Activated CD8-positive, alpha-beta T cell treated with anti-CD3 and anti-CD28 coated beads, Interleukin-2, amount 10 ng/mL, durations not matched to agents 7 days and 5 days (primary cell): ENCODE results near the gene NOS1AP. TPM values are rescaled to one million over a fixed set of nuclear protein-coding genes. Genes with fewer than 3 reads are reported as not detected.
"Not testable (repeated sequence)": the region's sequence is repeated elsewhere in the genome, so short reads cannot be mapped to it uniquely, and the experiment has no call there.

Experiments
- ATAC-seq: fragments of 150-1000 bp; cut with Tn5 transposase; one replicate; pipeline ENCODE4 v1.10.0; 2021; ENCODE audit warnings: moderate library complexity
- CTCF ChIA-PET: fragments of 350-600 bp; sonication (Branson Sonifier 250); formaldehyde crosslinking; loops from one replicate; lab custom pipeline; 2021; ENCODE audit warnings: antibody characterized with exemption; lab: Charles Lee
- POLR2A ChIA-PET: fragments of 350-600 bp; sonication (Branson Sonifier 250); formaldehyde crosslinking; loops from one replicate; lab custom pipeline; 2021; ENCODE audit warnings: antibody characterized with exemption; lab: Charles Lee
- DNase-seq: peaks from one replicate; pipeline ENCODE4 v3.0.0-alpha.2; 2020
- H3K27ac Mint-ChIP-seq: one replicate; pipeline ENCODE4 v1.8.0; 2021; ENCODE audit warnings: mild to moderate bottlenecking, mixed read lengths
- H3K27me3 Mint-ChIP-seq: one replicate; pipeline ENCODE4 v1.8.0; 2021; ENCODE audit warnings: low read depth, mixed read lengths
- H3K36me3 Mint-ChIP-seq: one replicate; pipeline ENCODE4 v1.8.0; 2021; ENCODE audit warnings: low read depth, mixed read lengths
- H3K4me1 Mint-ChIP-seq: one replicate; pipeline ENCODE4 v1.8.0; 2021; ENCODE audit warnings: low read depth, mixed read lengths
- H3K4me3 Mint-ChIP-seq: one replicate; pipeline ENCODE4 v1.8.0; 2021; ENCODE audit warnings: mild to moderate bottlenecking, mixed read lengths
- H3K9me3 Mint-ChIP-seq: one replicate; pipeline ENCODE4 v1.8.0; 2022; ENCODE audit warnings: mixed read lengths; ENCODE audit not compliant: insufficient read depth
- total RNA-seq, 2 experiments: library from RNA; stranded (reverse); gene quantifications; one replicate each; pipeline ENCODE4 v1.2.3, GENCODE V29; 2021

NOS1AP gene
- total RNA-seq, 2 experiments from 2014 or later: not detected

DNA sequence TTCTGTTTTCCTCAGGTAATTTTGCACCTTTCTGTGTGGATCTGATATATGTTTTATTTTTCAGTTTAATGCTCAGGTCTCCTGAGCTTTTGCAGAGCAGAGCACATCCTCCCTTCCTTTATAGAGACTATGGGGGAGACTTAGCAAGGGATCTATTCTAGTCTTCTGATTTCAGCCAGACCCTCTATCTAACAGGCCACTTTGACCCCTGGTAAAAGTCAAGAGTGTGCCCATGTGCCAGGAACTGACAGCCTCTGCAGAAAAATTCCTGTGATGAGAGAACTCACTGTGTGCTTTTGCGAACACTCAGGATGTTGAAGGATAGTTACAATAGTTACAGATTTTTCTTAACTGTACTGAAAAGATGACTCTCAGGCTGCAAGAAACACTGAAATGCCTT is 123.3 kb downstream of the NOS1AP start:
- H3K27me3 Mint-ChIP-seq: peaks cover 2% of the 10 kb centered on the region
- no peaks in the 10 kb centered on the region for H3K9me3 Mint-ChIP-seq
- no peak overlapping the region for H3K4me3 Mint-ChIP-seq
- H3K36me3 Mint-ChIP-seq: no peaks in the 10 kb centered on the region
- DNase-seq (no peak), ATAC-seq (no peak)
- no peaks in the 10 kb centered on the region for H3K4me1 Mint-ChIP-seq
- ChIA-PET POLR2A (no interaction called here), CTCF (no interaction called here)
- H3K27ac Mint-ChIP-seq: no peak overlapping the region

GRCh38 chr1:162193221-162193620 is 123.7 kb downstream of the NOS1AP start:
- Mint-ChIP-seq H3K9me3 (no peaks in the 10 kb centered on the region), H3K36me3 (no peaks in the 10 kb centered on the region), H3K27me3 (peaks cover 2% of the 10 kb centered on the region), H3K4me3 (no peak overlapping the region), H3K4me1 (no peaks in the 10 kb centered on the region), H3K27ac (no peak overlapping the region)
- DNase-seq (no peak), ATAC-seq (no peak)
- ChIA-PET CTCF (no interaction called here), POLR2A (no interaction called here)

DNA sequence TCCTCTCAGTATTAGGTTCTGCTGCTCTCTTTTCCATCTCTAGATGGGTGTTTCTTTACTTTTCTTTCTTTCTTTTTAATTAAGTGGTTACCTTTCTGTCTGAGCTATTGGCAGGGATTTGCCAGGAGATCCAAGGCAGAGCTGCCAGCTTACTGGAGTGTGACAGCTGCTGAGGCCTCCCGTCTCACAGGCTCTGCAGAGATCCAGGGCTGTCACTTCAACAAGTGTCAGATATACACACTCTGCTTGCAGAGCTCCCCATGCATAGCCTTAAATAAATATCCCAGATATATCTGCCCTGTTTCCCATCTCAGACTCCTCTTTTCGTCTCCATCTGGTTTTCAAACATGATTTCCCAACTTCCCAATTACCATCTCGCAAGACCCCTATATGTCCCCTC is 124.3 kb downstream of the NOS1AP start:
- ATAC-seq: no peak
- DNase-seq: no peak
- H3K4me3 Mint-ChIP-seq: no peak overlapping the region
- POLR2A ChIA-PET: no interaction called here
- H3K27me3 Mint-ChIP-seq: peaks cover 2% of the 10 kb centered on the region
- no peaks in the 10 kb centered on the region for H3K9me3 Mint-ChIP-seq
- no peak overlapping the region for H3K27ac Mint-ChIP-seq
- CTCF ChIA-PET: no interaction called here
- H3K4me1 Mint-ChIP-seq: no peaks in the 10 kb centered on the region
- no peaks in the 10 kb centered on the region for H3K36me3 Mint-ChIP-seq

DNA sequence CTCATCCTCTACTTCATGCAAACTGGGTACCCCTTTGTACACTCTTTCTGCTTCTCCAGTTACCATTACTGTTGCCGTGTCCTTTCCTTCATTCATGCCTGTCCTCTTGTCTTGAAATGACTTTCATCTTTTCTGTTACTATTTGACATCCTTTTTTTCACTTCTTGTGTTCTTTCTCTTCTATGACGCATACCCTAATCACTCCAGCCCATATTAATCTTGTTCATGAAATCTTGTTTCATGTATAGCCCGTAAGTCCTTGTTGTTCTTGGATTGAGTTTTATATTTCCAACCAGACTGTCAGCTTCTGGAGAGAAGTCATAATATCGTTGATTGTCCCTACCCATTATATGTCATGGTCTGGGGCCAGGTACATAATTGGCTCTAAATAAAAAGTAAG is 126.1 kb downstream of the NOS1AP start:
- no peaks in the 10 kb centered on the region for H3K9me3 Mint-ChIP-seq
- POLR2A ChIA-PET: no interaction called here
- H3K36me3 Mint-ChIP-seq: no peaks in the 10 kb centered on the region
- no peak overlapping the region for H3K27ac Mint-ChIP-seq
- H3K4me3 Mint-ChIP-seq: no peak overlapping the region
- no peak for ATAC-seq
- no peak for DNase-seq
- peaks cover 2% of the 10 kb centered on the region for H3K27me3 Mint-ChIP-seq
- H3K4me1 Mint-ChIP-seq: no peaks in the 10 kb centered on the region
- CTCF ChIA-PET: no interaction called here

- no peaks in the 10 kb centered on the region for H3K36me3 Mint-ChIP-seq
- ChIA-PET POLR2A (no interaction called here), CTCF (no interaction called here)
- H3K27me3 Mint-ChIP-seq: peaks cover 2% of the 10 kb centered on the region
- H3K4me3 Mint-ChIP-seq: no peak overlapping the region
- ATAC-seq: no peak
- H3K9me3 Mint-ChIP-seq: no peaks in the 10 kb centered on the region
- H3K27ac Mint-ChIP-seq: no peak overlapping the region
- DNase-seq: no peak
- H3K4me1 Mint-ChIP-seq: no peaks in the 10 kb centered on the region
Measured at GRCh38 chr1:162196387-162196786, 126.9 kb downstream of the NOS1AP start.

GRCh38 chr1:162197041-162197531 is 127.6 kb downstream of the NOS1AP start:
- H3K36me3 Mint-ChIP-seq: no peaks in the 10 kb centered on the region
- H3K4me1 Mint-ChIP-seq: no peaks in the 10 kb centered on the region
- CTCF ChIA-PET: no interaction called here
- ATAC-seq: no peak
- POLR2A ChIA-PET: no interaction called here
- H3K4me3 Mint-ChIP-seq: no peak overlapping the region
- no peak overlapping the region for H3K27ac Mint-ChIP-seq
- peaks cover 2% of the 10 kb centered on the region for H3K27me3 Mint-ChIP-seq
- no peak for DNase-seq
- no peaks in the 10 kb centered on the region for H3K9me3 Mint-ChIP-seq

- no peaks in the 10 kb centered on the region for H3K4me1 Mint-ChIP-seq
- ChIA-PET POLR2A (interaction anchor here (0.8 kb wide), 1 partner anchor 173 kb away, joined by 3 read pairs; no protein-coding TSS in a partner anchor), CTCF (no interaction called here)
- ATAC-seq: no peak
- H3K4me3 Mint-ChIP-seq: no peak overlapping the region
- no peak overlapping the region for H3K27ac Mint-ChIP-seq
- no peaks in the 10 kb centered on the region for H3K9me3 Mint-ChIP-seq
- peaks cover 2% of the 10 kb centered on the region for H3K27me3 Mint-ChIP-seq
- no peaks in the 10 kb centered on the region for H3K36me3 Mint-ChIP-seq
- no peak for DNase-seq
Measured at GRCh38 chr1:162197615-162198421, 128.3 kb downstream of the NOS1AP start.

GRCh38 chr1:162200096-162200847 is 130.8 kb downstream of the NOS1AP start:
- H3K36me3 Mint-ChIP-seq: no peaks in the 10 kb centered on the region
- ChIA-PET CTCF (no interaction called here), POLR2A (no interaction called here)
- no peaks in the 10 kb centered on the region for H3K9me3 Mint-ChIP-seq
- ATAC-seq (no peak), DNase-seq (no peak)
- H3K27me3 Mint-ChIP-seq: peaks cover 6% of the 10 kb centered on the region
- no peak overlapping the region for H3K27ac Mint-ChIP-seq
- H3K4me1 Mint-ChIP-seq: no peaks in the 10 kb centered on the region
- no peak overlapping the region for H3K4me3 Mint-ChIP-seq

DNA sequence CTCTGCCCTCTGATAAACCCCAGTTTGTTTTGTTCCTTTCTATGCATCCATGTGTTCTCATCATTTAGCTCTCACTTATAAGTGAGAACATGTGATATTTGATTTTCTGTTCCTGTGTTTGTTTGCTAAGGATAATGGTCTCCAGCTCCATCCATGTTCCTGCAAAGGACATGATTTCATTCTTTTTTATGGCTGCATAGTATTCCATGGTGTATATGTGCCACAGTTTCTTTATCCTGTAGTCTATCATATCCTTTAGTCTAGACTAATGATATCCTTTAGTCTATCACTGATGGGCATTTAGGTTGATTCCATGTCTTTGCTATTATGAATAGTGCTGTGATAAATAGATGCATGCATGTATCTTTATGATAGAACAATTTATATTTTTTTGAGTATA is 131.6 kb downstream of the NOS1AP start:
- DNase-seq, H3K27ac Mint-ChIP-seq, H3K4me1 Mint-ChIP-seq, H3K36me3 Mint-ChIP-seq, POLR2A ChIA-PET, H3K4me3 Mint-ChIP-seq, CTCF ChIA-PET, H3K27me3 Mint-ChIP-seq, ATAC-seq, H3K9me3 Mint-ChIP-seq: not testable (repeated sequence)

GRCh38 chr1:162204129-162204822 is 134.8 kb downstream of the NOS1AP start:
- H3K9me3 Mint-ChIP-seq: no peaks in the 10 kb centered on the region
- no peak for DNase-seq
- H3K4me1 Mint-ChIP-seq: no peaks in the 10 kb centered on the region
- POLR2A ChIA-PET: no interaction called here
- no peak for ATAC-seq
- H3K27me3 Mint-ChIP-seq: peaks cover 5% of the 10 kb centered on the region
- H3K27ac Mint-ChIP-seq: no peak overlapping the region
- CTCF ChIA-PET: no interaction called here
- no peaks in the 10 kb centered on the region for H3K36me3 Mint-ChIP-seq
- no peak overlapping the region for H3K4me3 Mint-ChIP-seq

GRCh38 chr1:162204823-162205155 is 135.3 kb downstream of the NOS1AP start:
- no peaks in the 10 kb centered on the region for H3K9me3 Mint-ChIP-seq
- no peaks in the 10 kb centered on the region for H3K36me3 Mint-ChIP-seq
- ChIA-PET CTCF (no interaction called here), POLR2A (no interaction called here)
- no peak overlapping the region for H3K27ac Mint-ChIP-seq
- ATAC-seq (no peak), DNase-seq (no peak)
- H3K4me1 Mint-ChIP-seq: no peaks in the 10 kb centered on the region
- peaks cover 5% of the 10 kb centered on the region for H3K27me3 Mint-ChIP-seq
- no peak overlapping the region for H3K4me3 Mint-ChIP-seq

- DNase-seq (no peak), ATAC-seq (no peak)
- Mint-ChIP-seq H3K9me3 (no peaks in the 10 kb centered on the region), H3K27me3 (peaks cover 5% of the 10 kb centered on the region), H3K4me1 (no peaks in the 10 kb centered on the region), H3K4me3 (no peak overlapping the region), H3K36me3 (no peaks in the 10 kb centered on the region), H3K27ac (no peak overlapping the region)
- ChIA-PET CTCF (no interaction called here), POLR2A (no interaction called here)
Measured at GRCh38 chr1:162206300-162206699, 136.8 kb downstream of the NOS1AP start.
